ENCODE data around the gene ATXN1. TPM values are rescaled to one million over a fixed set of nuclear protein-coding genes. Genes with fewer than 3 reads are reported as not detected.

The ATXN1 gene
- total RNA-seq, 1 experiment from 2014 or later, result 8.1 TPM

GRCh38 chr6:16717275-16717942 is 43.9 kb downstream of the ATXN1 start (continued):
- no peak for TF ChIP-seq ZBTB43 (CRISPR knock-in tag; IDR thresholded peaks at IDR 0.05)

- Mint-ChIP-seq H3K27ac (no peak overlapping the region), H3K9me3 (no peaks in the 10 kb centered on the region), H3K36me3 (no peaks in the 10 kb centered on the region), H3K4me3 (no peak overlapping the region), H3K4me1 (peaks cover 13% of the 10 kb centered on the region), H3K27me3 (ENCODE audit: low read depth) (no peaks in the 10 kb centered on the region)
- no peak for TF ChIP-seq SMAD3 (CRISPR knock-in tag; IDR thresholded peaks at IDR 0.05; ENCODE audit: borderline replicate concordance)
- peak; percentile 81 for TF ChIP-seq GABPB1 (CRISPR knock-in tag; IDR thresholded peaks at IDR 0.05)
- ChIA-PET CTCF (no interaction called here), POLR2A (no interaction called here)
- DNase-seq (ENCODE audit: low spot score), result no peak
- no peak for ATAC-seq
Measured at GRCh38 chr6:16716321-16716858, 44.9 kb downstream of the ATXN1 start.

- no peak overlapping the region for H3K4me3 Mint-ChIP-seq
- no peak overlapping the region for H3K27ac Mint-ChIP-seq
- TF ChIP-seq JAZF1 (CRISPR knock-in tag; IDR thresholded peaks at IDR 0.05) (no peak), ZNF232 (CRISPR knock-in tag; IDR thresholded peaks at IDR 0.05) (no peak), ZNF425 (CRISPR knock-in tag; conservative IDR thresholded peaks at IDR 0.05) (no peak), PRRX2 (CRISPR knock-in tag; IDR thresholded peaks at IDR 0.05) (no peak), ERG (CRISPR knock-in tag; IDR thresholded peaks at IDR 0.05) (no peak), ATF2 (CRISPR knock-in tag; IDR thresholded peaks at IDR 0.05; ENCODE audit: borderline replicate concordance, low read depth) (no peak), CDX4 (CRISPR knock-in tag; IDR thresholded peaks at IDR 0.05; ENCODE audit: borderline replicate concordance) (no peak), OVOL2 (CRISPR knock-in tag; IDR thresholded peaks at IDR 0.05; ENCODE audit: borderline replicate concordance) (no peak), USF1 (CRISPR knock-in tag; IDR thresholded peaks at IDR 0.05) (no peak)
- no peaks in the 10 kb centered on the region for H3K27me3 Mint-ChIP-seq (ENCODE audit: low read depth)
- ATAC-seq (no peak), DNase-seq (ENCODE audit: low spot score) (no peak)
- no peaks in the 10 kb centered on the region for H3K36me3 Mint-ChIP-seq
- H3K9me3 Mint-ChIP-seq, result no peaks in the 10 kb centered on the region
- peaks cover 13% of the 10 kb centered on the region for H3K4me1 Mint-ChIP-seq
- ChIA-PET POLR2A (no interaction called here), CTCF (interaction anchor here (1.3 kb wide), 1 partner anchor 10 kb away, joined by 5 read pairs; no protein-coding TSS in a partner anchor)
Measured at GRCh38 chr6:16713597-16713996, 47.7 kb downstream of the ATXN1 start.

Data from WTC11 (cell line).